ENCODE data around the gene TIMM10B.
"Not testable (repeated sequence)": the region's sequence is repeated elsewhere in the genome, so short reads cannot be mapped to it uniquely, and the experiment has no call there.

Gene TIMM10B

DNA sequence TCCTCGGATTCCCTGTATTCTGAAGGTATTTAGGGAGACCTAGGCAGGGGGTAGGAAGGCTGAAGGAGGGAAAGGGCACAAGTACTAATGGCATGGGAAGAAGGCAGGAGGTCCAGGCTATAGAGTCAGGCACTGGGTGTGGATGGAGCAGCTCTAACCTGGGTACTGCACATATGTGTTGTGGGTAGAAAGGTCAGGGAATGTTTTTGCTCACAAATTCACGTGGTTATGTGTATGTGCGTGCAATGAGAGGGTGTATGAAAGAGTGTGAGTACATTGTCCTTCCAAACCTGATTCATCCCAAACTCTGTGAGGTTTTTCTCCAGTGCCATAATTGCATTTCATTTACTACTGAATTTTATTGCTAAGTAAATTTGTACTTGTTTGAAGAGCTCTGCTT, 39.0 kb downstream of the TIMM10B start:
- FAIRE-seq = no peak

- FAIRE-seq = not testable (repeated sequence)
Measured at GRCh38 chr11:6521946-6522345, 40.6 kb downstream of the TIMM10B start.

GRCh38 chr11:6523253-6523652, 42.0 kb downstream of the TIMM10B start:
- FAIRE-seq = no peak

- no peak for FAIRE-seq
Measured at GRCh38 chr11:6526411-6527135, 45.3 kb downstream of the TIMM10B start.

DNA sequence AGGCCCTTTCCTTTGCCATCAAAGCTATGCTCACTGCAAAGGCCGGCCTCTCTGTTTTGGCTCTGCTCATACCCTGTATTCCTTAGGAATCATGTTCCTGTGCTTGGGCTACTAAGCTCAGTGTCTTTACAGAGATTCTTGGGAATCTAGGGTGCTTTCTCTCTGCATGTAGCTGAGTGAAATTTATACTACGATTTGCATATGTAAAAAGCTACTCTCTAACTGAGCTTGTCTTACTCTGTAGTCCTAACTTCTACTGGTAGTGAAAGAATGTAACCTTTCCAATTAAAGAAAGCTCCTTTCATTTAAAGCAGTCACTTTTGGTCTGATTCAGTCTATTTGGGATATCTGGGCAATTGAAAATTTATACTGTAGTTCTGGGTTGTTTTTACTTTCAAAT, 48.0 kb downstream of the TIMM10B start:
- no peak for FAIRE-seq

GRCh38 chr11:6530848-6531247, 49.5 kb downstream of the TIMM10B start:
- FAIRE-seq = no peak

DNA sequence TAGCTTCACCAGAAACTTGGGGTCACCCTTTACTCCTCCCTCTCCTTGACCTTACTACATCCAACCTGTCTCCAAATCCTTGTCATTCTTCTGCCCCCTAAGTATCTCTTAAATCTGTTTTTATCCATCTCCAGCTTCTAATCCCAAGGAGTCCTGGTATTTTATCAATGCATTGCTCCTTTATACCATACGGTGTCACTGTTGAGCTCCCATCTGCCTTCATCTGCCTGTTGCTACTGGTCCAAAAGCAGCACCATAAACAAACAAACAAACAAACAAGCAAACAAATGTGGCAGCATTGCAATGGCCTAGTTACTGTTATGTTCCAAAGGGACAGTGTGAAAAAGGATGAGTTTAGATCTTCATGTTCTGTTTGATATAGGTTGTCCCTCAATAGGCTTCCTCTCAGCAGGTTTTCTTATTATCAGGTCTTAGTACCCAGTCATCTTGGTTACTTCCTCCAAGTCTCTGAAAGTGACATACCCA, 50.0 kb downstream of the TIMM10B start:
- FAIRE-seq = no peak
